Tibial nerve (tissue), 4 donors: ENCODE results near the gene SLC13A2.

Experiments used
- CTCF ChIP-seq, 5 experiments: fragments of 200-600 bp in 3 of 5; fragments of 450-650 bp in 2 of 5; sonication (generic) in 3 of 5; IDR thresholded peaks; one replicate each; pipeline ENCODE4 v1.5.1; 2016 to 2019; ENCODE audit warnings: antibody characterized with exemption in 5 of 5, mild to moderate bottlenecking in 3 of 5, moderate library complexity in 2 of 5
- EP300 ChIP-seq, 2 donors: sonication (generic); formaldehyde crosslinking; IDR thresholded peaks; one replicate each; pipeline ENCODE4 v1.6.1; 2017; ENCODE audit warnings: antibody characterized with exemption in 2 of 2, mild to moderate bottlenecking in 1 of 2
- POLR2A ChIP-seq, 2 donors: fragments of 450-650 bp; IDR thresholded peaks; one replicate each; pipeline ENCODE4 v1.6.1; 2017; ENCODE audit warnings: antibody characterized with exemption in 2 of 2, mild to moderate bottlenecking in 2 of 2, moderate library complexity in 2 of 2

- no peak for TF ChIP-seq CTCF (IDR thresholded peaks at IDR 0.05)
- TF ChIP-seq POLR2A (IDR thresholded peaks at IDR 0.05): no peak
- no peak for TF ChIP-seq EP300 (IDR thresholded peaks at IDR 0.05)
Observed at GRCh38 chr17:28532050-28532960, 58.9 kb downstream of the SLC13A2 start.
